Putamen (tissue), 1 donor: Measurements from ENCODE around the gene TENM3.
A peak's percentile ranks its signal among the peaks of the same experiment; 100 is the strongest.
"Not testable (repeated sequence)": the region's sequence is repeated elsewhere in the genome, so short reads cannot be mapped to it uniquely, and the experiment has no call there.

Experiments
- DNase-seq: peaks from one replicate; pipeline ENCODE4 v3.0.0-alpha.2; 2016; ENCODE audit warnings: low spot score

The TENM3 gene

GRCh38 chr4:182810103-182810615 lies 567.0 kb downstream of the TENM3 start:
- no peak for DNase-seq

GRCh38 chr4:182812916-182813315 lies 569.7 kb downstream of the TENM3 start:
- no peak for DNase-seq

DNA sequence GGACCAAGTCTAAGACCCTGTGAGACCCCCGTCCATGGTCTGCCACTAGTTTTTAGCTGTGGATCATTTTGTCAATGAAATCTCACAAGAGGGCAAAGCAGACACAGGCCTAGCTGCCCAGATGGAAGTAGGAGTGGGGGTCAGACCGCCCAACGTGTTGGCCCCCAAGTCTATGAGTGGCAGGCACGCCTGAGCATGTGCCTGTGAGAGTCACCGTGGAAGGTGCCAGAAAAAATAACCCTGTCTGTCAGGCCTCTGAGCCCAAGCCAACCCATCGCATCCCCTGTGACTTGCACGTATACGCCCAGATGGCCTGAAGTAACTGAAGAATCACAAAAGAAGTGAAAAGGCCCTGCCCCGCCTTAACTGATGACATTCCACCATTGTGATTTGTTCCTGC lies 570.9 kb downstream of the TENM3 start:
- DNase-seq, result not testable (repeated sequence)

GRCh38 chr4:182818926-182819730 lies 575.9 kb downstream of the TENM3 start:
- DNase-seq, result no peak

GRCh38 chr4:182819751-182820150 lies 576.5 kb downstream of the TENM3 start:
- DNase-seq, result no peak

DNA sequence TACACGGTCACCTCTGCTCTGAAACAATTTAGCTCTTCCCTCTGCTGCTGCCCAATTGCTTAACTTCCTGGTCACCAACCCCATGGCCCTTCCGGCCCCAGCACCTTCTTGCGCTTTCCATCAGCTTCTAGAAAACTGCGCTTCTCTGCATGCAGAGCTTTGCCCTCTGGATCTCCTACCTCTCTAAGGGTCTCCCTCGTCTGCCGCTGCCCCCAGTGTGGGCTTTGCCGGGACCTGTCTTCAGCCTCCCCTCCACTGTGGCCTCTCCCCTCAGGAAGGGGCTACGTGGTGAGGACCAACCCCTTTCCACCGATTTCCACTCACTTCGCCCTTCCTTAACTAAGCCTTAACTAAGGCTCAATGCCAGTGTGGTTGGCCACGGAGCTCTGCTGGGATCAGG lies 579.4 kb downstream of the TENM3 start:
- DNase-seq, result no peak

DNA sequence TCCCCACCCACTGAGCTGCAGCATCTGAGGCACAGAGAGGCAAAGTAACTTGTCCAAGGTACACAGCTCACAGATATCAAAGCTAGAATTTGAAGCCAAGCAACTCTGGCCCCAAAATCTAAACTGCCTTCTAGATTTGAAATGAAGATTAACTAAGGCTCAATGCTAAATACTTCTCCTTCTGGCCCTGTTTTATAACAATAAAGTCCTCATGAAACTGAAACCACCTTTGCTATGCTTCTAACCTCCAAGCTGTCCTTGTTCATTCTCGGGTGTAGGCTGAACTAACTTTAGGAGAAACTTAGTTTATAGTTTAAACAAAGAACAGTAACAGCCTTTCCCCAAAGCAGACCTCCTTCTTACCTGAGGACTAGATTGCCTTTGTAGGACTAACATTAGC lies 580.4 kb downstream of the TENM3 start:
- DNase-seq, result no peak

GRCh38 chr4:182825003-182825402 lies 581.8 kb downstream of the TENM3 start:
- no peak for DNase-seq

DNA sequence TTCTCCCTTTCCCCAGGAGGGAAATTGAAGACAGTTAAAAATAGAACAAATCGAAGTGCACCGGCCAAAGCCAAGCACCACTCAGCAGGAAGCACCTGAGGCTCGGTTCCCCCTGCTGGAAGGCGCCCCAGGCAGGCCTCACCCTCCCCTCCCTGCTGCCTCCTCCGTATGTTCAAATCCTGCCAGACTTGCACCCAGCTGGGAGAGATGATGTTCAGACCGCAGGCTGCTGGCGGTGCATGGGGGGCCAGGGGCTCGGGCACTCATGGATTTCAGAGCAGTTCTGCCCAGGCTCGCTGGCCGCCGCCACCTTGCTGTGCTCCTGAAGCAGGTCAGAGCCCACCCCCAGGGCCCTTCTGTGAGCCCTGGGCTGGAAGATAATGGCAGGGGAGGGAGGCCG lies 582.6 kb downstream of the TENM3 start:
- DNase-seq, result no peak

GRCh38 chr4:182826391-182826790 lies 583.2 kb downstream of the TENM3 start:
- DNase-seq, result no peak

DNA sequence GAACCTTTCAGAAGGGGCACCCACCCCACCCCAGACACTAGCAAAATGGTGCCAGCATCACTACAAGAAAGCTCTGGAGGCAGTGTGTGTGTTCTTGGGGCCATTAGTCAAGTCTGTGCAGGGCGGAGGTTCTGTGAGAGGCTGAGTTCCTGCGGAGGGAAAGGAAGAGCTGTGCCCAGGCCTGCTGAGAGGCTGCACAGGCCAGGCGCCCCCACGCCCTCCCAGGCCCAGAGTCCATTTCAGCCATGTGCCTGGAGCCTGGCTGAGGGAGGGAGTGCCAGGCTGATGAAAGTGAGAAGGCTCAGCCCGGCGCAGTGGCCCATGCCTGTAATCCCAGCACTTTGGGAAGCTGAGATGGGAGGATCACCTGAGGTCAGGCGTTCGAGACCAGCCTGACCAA lies 584.0 kb downstream of the TENM3 start:
- no peak for DNase-seq

DNA sequence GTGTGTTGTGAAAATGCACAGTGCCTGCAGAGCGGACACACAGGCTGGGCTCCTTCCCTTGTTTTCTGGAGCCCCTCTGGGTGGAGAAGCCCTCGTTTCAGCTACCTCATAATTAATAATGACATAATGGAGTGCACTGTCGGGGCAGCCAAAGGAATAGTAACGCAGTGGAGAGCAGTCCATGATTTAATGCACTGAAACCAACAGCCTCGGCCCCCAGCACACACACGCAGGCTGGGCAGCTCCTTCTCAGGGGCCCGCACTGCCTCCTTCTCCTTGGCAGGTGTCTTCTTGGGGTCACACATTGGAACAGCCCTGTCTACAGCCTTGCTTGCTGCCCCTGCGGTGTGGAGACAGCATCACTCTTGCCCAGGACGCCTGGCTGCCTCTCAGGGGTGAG lies 584.8 kb downstream of the TENM3 start:
- DNase-seq, result no peak

DNA sequence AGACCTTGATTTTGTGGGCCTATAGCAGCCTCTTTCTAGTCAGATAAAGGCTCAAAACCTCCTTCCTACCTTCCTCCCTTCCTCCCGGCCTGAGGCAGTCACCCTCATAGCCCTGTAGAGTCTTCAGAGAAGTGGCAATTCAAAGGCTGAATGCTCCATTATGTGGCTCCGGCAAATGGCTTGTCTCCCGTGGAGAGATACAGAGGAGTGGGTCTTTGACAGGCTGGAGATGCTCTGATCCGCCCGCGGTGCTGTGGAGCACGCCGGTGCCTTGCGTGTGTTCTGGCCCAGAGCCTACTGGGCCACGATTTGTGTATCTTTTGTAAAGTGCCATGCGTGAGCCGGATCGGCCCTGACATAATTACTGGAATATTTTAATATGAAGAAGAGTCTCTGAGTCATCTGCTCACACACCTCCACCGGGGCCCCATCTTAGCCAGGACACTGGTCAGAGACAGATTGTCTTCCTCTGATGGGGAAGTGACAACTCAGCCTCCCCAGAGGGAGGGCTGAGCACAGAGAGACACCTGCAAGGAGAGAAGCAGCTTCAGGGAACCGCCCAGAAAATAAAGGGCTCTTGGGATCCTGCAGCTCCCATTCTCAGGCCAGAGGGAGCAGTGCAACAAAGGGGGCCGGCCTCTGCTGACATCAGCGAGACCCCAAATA lies 585.3 kb downstream of the TENM3 start:
- DNase-seq, result no peak

GRCh38 chr4:182829196-182829595 lies 586.0 kb downstream of the TENM3 start:
- DNase-seq, result no peak

GRCh38 chr4:182831376-182831775 lies 588.2 kb downstream of the TENM3 start:
- DNase-seq, result no peak

- peak; percentile 32 for DNase-seq
Observed at GRCh38 chr4:182832352-182833120, 589.3 kb downstream of the TENM3 start.

DNA sequence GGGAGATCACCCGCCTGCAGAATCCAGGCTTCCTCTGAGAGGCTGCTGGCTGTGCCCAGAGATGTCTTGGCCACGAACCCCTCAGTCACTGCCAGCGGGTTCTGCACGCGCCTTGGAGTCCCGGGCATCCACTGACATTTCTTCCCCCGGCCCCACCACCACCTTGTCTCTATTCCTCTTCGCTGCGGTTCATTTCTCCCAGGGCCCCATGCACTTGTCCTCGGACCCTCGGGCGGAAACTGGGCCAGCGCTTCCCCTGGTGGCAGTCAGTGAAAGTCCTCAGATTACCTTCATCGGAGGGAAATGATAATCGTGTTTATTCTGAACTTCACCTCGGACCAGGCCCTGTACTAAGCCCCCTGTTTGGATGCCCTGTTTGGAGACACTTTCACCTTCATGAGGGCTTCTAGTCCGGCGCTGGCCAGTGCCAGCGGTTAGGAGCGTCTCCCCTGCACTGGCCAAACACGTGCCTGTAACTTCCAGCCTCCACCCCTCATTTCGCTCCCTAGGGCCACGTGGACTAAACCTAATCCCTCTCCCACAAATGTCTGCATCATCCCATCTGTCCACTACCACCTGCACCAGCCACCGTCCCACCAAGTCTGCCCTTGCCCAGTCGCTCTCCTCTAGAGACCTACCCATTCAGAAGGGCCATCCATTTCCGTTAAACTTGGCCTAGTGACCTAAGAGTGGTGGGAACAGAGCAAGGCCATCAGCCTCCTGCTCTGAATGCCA lies 592.0 kb downstream of the TENM3 start:
- DNase-seq, result no peak

- no peak for DNase-seq
Observed at GRCh38 chr4:182837831-182838230, 594.6 kb downstream of the TENM3 start.

GRCh38 chr4:182838535-182838934 lies 595.3 kb downstream of the TENM3 start:
- no peak for DNase-seq

- DNase-seq, result no peak
Observed at GRCh38 chr4:182839256-182839655, 596.1 kb downstream of the TENM3 start.

DNA sequence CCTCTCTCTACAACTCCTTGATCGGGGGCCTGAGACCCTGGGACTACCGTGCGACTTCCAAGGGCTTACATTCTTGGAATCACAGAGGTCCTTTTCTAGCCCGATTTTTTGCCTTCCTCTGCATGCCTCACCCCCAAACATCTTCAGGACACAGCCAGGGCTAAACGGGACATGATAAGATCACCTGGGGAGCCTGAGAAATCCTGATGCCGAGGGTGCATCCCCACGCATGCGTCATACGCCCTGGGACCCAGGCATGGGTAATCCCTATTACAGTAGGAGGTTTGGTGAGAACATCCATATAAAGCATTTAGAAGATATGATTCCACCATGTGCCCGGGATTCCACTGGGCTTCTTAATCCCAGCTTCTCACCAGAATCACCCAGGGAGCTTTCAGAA lies 596.9 kb downstream of the TENM3 start:
- no peak for DNase-seq

DNA sequence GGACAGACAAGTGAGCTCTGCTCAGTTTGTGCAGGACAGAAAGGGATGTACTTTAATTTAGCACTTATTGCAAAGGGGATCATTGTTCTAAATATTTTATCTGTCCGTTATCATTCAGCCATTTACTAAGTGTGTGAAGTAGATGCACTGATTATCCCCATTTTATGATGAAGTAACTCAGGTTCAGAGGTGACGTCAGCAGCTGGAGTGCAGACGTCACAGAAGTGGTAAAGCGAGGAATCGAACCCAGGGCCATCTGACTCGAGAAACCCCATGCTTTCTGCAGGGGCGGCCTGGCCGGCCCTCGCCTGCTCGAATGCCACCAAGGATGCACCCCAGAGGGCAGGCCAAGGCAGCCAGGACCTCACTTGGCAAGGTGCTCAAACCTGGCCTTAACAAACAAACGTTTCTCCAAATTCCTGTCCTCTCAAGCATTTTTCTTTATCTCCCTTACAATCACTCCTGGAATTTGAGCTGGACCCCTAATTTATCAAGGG lies 599.0 kb downstream of the TENM3 start:
- no peak for DNase-seq
